HG03558 (cell line): ENCODE measurements around the gene PELI2.

Experiments
- ATAC-seq: cut with Tn5 transposase; IDR thresholded peaks from one replicate; pipeline ENCODE4 v1.9.1; 2021; ENCODE audit warnings: moderate number of reproducible peaks; ENCODE audit not compliant: unreplicated experiment; ENCODE audit errors: extremely low read depth

Gene PELI2

GRCh38 chr14:56282179-56282578, 164.0 kb downstream of the PELI2 start:
- no peak for ATAC-seq

GRCh38 chr14:56284641-56285040, 166.4 kb downstream of the PELI2 start:
- ATAC-seq = no peak

- ATAC-seq = no peak
Observed at GRCh38 chr14:56289155-56289554, 170.9 kb downstream of the PELI2 start.

GRCh38 chr14:56290195-56290594, 172.0 kb downstream of the PELI2 start:
- no peak for ATAC-seq

- ATAC-seq = no peak
Observed at GRCh38 chr14:56292970-56293369, 174.8 kb downstream of the PELI2 start.

- no peak for ATAC-seq
Observed at GRCh38 chr14:56293506-56293905, 175.3 kb downstream of the PELI2 start.

GRCh38 chr14:56294128-56294527, 175.9 kb downstream of the PELI2 start:
- no peak for ATAC-seq

GRCh38 chr14:56295743-56296142, 177.5 kb downstream of the PELI2 start:
- no peak for ATAC-seq

- ATAC-seq = no peak
Observed at GRCh38 chr14:56297449-56297848, 179.2 kb downstream of the PELI2 start.

GRCh38 chr14:56299306-56299984, 181.2 kb downstream of the PELI2 start:
- ATAC-seq = no peak

GRCh38 chr14:56300495-56300894, 182.3 kb downstream of the PELI2 start:
- no peak for ATAC-seq

GRCh38 chr14:56304456-56304855, 186.2 kb downstream of the PELI2 start:
- ATAC-seq = no peak

GRCh38 chr14:56309198-56309597, 191.0 kb downstream of the PELI2 start:
- no peak for ATAC-seq

GRCh38 chr14:56310643-56311042, 192.4 kb downstream of the PELI2 start:
- ATAC-seq = no peak

GRCh38 chr14:56313789-56314188, 195.6 kb downstream of the PELI2 start:
- no peak for ATAC-seq

GRCh38 chr14:56318393-56319115, 200.3 kb downstream of the PELI2 start:
- ATAC-seq = no peak

- ATAC-seq = no peak
Observed at GRCh38 chr14:56321861-56322260, 203.7 kb downstream of the PELI2 start.

- no peak for ATAC-seq
Observed at GRCh38 chr14:56322531-56322930, 204.3 kb downstream of the PELI2 start.

- no peak for ATAC-seq
Observed at GRCh38 chr14:56324454-56324853, 206.2 kb downstream of the PELI2 start.

GRCh38 chr14:56324856-56325699, 206.9 kb downstream of the PELI2 start:
- no peak for ATAC-seq

- ATAC-seq = no peak
Observed at GRCh38 chr14:56328021-56328420, 209.8 kb downstream of the PELI2 start.
